ENCODE results near the gene LRRC4C. TPM values are rescaled to one million over a fixed set of nuclear protein-coding genes. Genes with fewer than 3 reads are reported as not detected.

LRRC4C gene
- polyA plus RNA-seq, 1 donor from 2014 or later: 24.3 TPM

GRCh38 chr11:40080434-40080833 is 1379.0 kb downstream of the LRRC4C start:
- H3F3A ChIP-seq (ENCODE audit: insufficient read depth, low read length, poor library complexity, severe bottlenecking): no peaks in the 10 kb centered on the region
- no peak overlapping the region for H3K27ac ChIP-seq (ENCODE audit: low read length)
- H3K36me3 ChIP-seq (ENCODE audit: insufficient read depth, low read length): no peaks in the 10 kb centered on the region
- H4K20me1 ChIP-seq (ENCODE audit: insufficient read depth): no peaks in the 10 kb centered on the region
- no peak overlapping the region for H3K9ac ChIP-seq (ENCODE audit: low read length)
- no peak overlapping the region for H3K4me3 ChIP-seq (ENCODE audit: low read length)
- no peaks in the 10 kb centered on the region for H3K79me2 ChIP-seq (replicated peaks; ENCODE audit: insufficient read depth, low read length)
- no peak overlapping the region for H2AFZ ChIP-seq (ENCODE audit: low read depth, low read length)
- TF ChIP-seq EZH2 (IDR thresholded peaks at IDR 0.05; ENCODE audit: borderline replicate concordance, insufficient read depth, low read length, poor library complexity, severe bottlenecking): no peak
- TF ChIP-seq TAF1 (IDR thresholded peaks at IDR 0.05; ENCODE audit: low read depth): no peak
- TF ChIP-seq RAD21 (conservative IDR thresholded peaks at IDR 0.05): no peak
- TF ChIP-seq MXI1 (conservative IDR thresholded peaks at IDR 0.05; ENCODE audit: poor library complexity, severe bottlenecking): no peak
- no peak for TF ChIP-seq EP300 (conservative IDR thresholded peaks at IDR 0.05; ENCODE audit: poor library complexity, severe bottlenecking)
- TF ChIP-seq POLR2AphosphoS5 (IDR thresholded peaks at IDR 0.05): no peak
- no peak for TF ChIP-seq REST (IDR thresholded peaks at IDR 0.05; ENCODE audit: borderline replicate concordance)
- no peak for TF ChIP-seq SMC3 (conservative IDR thresholded peaks at IDR 0.05; ENCODE audit: poor library complexity)
- TF ChIP-seq CTCF (IDR thresholded peaks at IDR 0.05; ENCODE audit: poor library complexity, severe bottlenecking): no peak
- no peaks in the 10 kb centered on the region for H3K9me2 ChIP-seq (ENCODE audit: insufficient read depth, low read length)
- H3K9me3 ChIP-seq (ENCODE audit: low read length): no peaks in the 10 kb centered on the region
- H3K27me3 ChIP-seq (ENCODE audit: insufficient read depth, low read depth, low read length): no peaks in the 10 kb centered on the region
- H3K4me2 ChIP-seq (ENCODE audit: low read length): no peak overlapping the region

Small RNA genes within 50 kb of the gene (small RNA-seq; reads per million reads assigned to genes)
- gene RF00019 (0 to 1.2 (median 0) reads per million in 3 experiments), gene RNU6-365P (0 reads per million in 3 experiments)

All from neural cell (in vitro differentiated cells).